Adrenal gland (tissue), 5 donors: ENCODE measurements around the gene HSPB3.

Experiments used
- CTCF ChIP-seq, 6 experiments: fragments of 450-650 bp in 4 of 6; fragments of 200-600 bp in 2 of 6; sonication (generic) in 1 of 6; IDR thresholded peaks; 1 replicate in 5 of 6; 2 replicates in 1 of 6; pipeline versions ENCODE4 v1.5.1 to v1.8.0; 2016 to 2021; ENCODE audit warnings: antibody characterized with exemption in 6 of 6, mild to moderate bottlenecking in 2 of 6, moderate library complexity in 1 of 6
- POLR2A ChIP-seq, 2 donors: fragments of 450-650 bp; IDR thresholded peaks; one replicate each; pipeline ENCODE4 v1.6.1; 2017; ENCODE audit warnings: antibody characterized with exemption in 2 of 2, mild to moderate bottlenecking in 2 of 2, moderate library complexity in 1 of 2
- donor health status: DM: no; HTN: no; CAD: no.

- TF ChIP-seq CTCF (IDR thresholded peaks at IDR 0.05) (no peak), POLR2A (IDR thresholded peaks at IDR 0.05) (no peak)
Measured at GRCh38 chr5:54411176-54411575, 44.3 kb upstream of the HSPB3 start.
